GM18517 (cell line): Measurements from ENCODE around the gene PROK1.

Experiments used
- ATAC-seq: cut with Tn5 transposase; IDR thresholded peaks from one replicate; pipeline ENCODE4 v1.9.1; 2021; ENCODE audit warnings: mild to moderate bottlenecking, moderate library complexity; ENCODE audit not compliant: unreplicated experiment

PROK1 gene

GRCh38 chr1:110485725-110486124 is 34.8 kb downstream of the PROK1 start:
- ATAC-seq = no peak

- no peak for ATAC-seq
Measured at GRCh38 chr1:110487726-110488125, 36.8 kb downstream of the PROK1 start.

- no peak for ATAC-seq
Measured at GRCh38 chr1:110488161-110488560, 37.2 kb downstream of the PROK1 start.

GRCh38 chr1:110488867-110489266 is 37.9 kb downstream of the PROK1 start:
- ATAC-seq = no peak

- no peak for ATAC-seq
Measured at GRCh38 chr1:110489406-110489805, 38.5 kb downstream of the PROK1 start.

GRCh38 chr1:110489973-110490542 is 39.1 kb downstream of the PROK1 start:
- ATAC-seq = no peak

GRCh38 chr1:110490791-110491451 is 40.0 kb downstream of the PROK1 start:
- ATAC-seq = no peak

- ATAC-seq = no peak
Measured at GRCh38 chr1:110492573-110492972, 41.6 kb downstream of the PROK1 start.

GRCh38 chr1:110493059-110493699 is 42.2 kb downstream of the PROK1 start:
- ATAC-seq = no peak

- ATAC-seq = no peak
Measured at GRCh38 chr1:110494036-110494435, 43.1 kb downstream of the PROK1 start.

- ATAC-seq = no peak
Measured at GRCh38 chr1:110494522-110495406, 43.8 kb downstream of the PROK1 start.

- ATAC-seq = no peak
Measured at GRCh38 chr1:110495926-110496600, 45.1 kb downstream of the PROK1 start.

- no peak for ATAC-seq
Measured at GRCh38 chr1:110498270-110498669, 47.3 kb downstream of the PROK1 start.

- ATAC-seq = no peak
Measured at GRCh38 chr1:110501488-110502132, 50.7 kb downstream of the PROK1 start.

- no peak for ATAC-seq
Measured at GRCh38 chr1:110502402-110503151, 51.6 kb downstream of the PROK1 start.

- ATAC-seq = no peak
Measured at GRCh38 chr1:110503471-110503870, 52.5 kb downstream of the PROK1 start.

GRCh38 chr1:110504226-110504625 is 53.3 kb downstream of the PROK1 start:
- no peak for ATAC-seq

- no peak for ATAC-seq
Measured at GRCh38 chr1:110505596-110505995, 54.6 kb downstream of the PROK1 start.

- no peak for ATAC-seq
Measured at GRCh38 chr1:110506541-110506940, 55.6 kb downstream of the PROK1 start.
